BLaER1 treated with 17β-estradiol and CSF1 and Interleukin-3, amounts not matched to agents 10 nM and 100 nM (cell line): ENCODE data around the gene NR1H4.

Source experiments
- H3K27ac ChIP-seq, 11 experiments: shearing (Covaris generic); formaldehyde crosslinking; 2 replicates each; pipeline ENCODE4 v1.8.1; 2022
- H3K27me3 ChIP-seq, 11 experiments: shearing (Covaris generic); formaldehyde crosslinking; 2 replicates each; pipeline ENCODE4 v1.8.1; 2022
- H3K36me3 ChIP-seq, 11 experiments: shearing (Covaris generic); formaldehyde crosslinking; 2 replicates each; pipeline ENCODE4 v1.8.1; 2022
- H3K4me1 ChIP-seq, 10 experiments: shearing (Covaris generic); formaldehyde crosslinking; 2 replicates each; pipeline ENCODE4 v1.8.1; 2022
- H3K4me2 ChIP-seq, 11 experiments: shearing (Covaris generic); formaldehyde crosslinking; 2 replicates each; pipeline ENCODE4 v1.8.1; 2022
- H3K4me3 ChIP-seq, 10 experiments: shearing (Covaris generic); formaldehyde crosslinking; 2 replicates each; pipeline ENCODE4 v1.8.1; 2022
- H3K9ac ChIP-seq, 11 experiments: shearing (Covaris generic); formaldehyde crosslinking; 2 replicates each; pipeline ENCODE4 v1.8.1; 2022
- H3K9me3 ChIP-seq, 11 experiments: shearing (Covaris generic); formaldehyde crosslinking; replicated peaks in 1 of 11; 2 replicates each; pipeline ENCODE4 v1.8.1; 2022
- H4K20me1 ChIP-seq, 11 experiments: shearing (Covaris generic); formaldehyde crosslinking; 2 replicates each; pipeline ENCODE4 v1.8.1; 2022
- Cebpa-rat ChIP-seq, 11 experiments: shearing (Covaris generic); IDR thresholded peaks; 2 replicates each; pipeline ENCODE4 v1.8.1; 2022

The NR1H4 gene

GRCh38 chr12:100566887-100567637, 93.4 kb downstream of the NR1H4 start:
- TF ChIP-seq Cebpa-rat (IDR thresholded peaks at IDR 0.05): no peak
- Histone ChIP-seq H3K4me2 (peak overlapping the region in 6 of 11 experiments; percentile 7 to 89 (median 40); a peak in 8 of 22 replicates), H3K36me3 (no peaks in the 10 kb centered on the region), H4K20me1 (no peaks in the 10 kb centered on the region), H3K9ac (peak overlapping the region in 2 of 11 experiments; percentile 20 to 25; a peak in 2 of 22 replicates), H3K4me3 (no peak overlapping the region), H3K4me1 (peaks cover 0 to 56% (median 11%) of the 10 kb centered on the region in 10 experiments; a peak in 15 of 20 replicates), H3K27me3 (no peaks in the 10 kb centered on the region), H3K9me3 (no peaks in the 10 kb centered on the region), H3K27ac (peak overlapping the region in 3 of 11 experiments; percentile 55 to 71 (median 57); a peak in 6 of 22 replicates)

- H3K4me1 ChIP-seq: peaks cover 0 to 58% (median 11%) of the 10 kb centered on the region in 10 experiments; a peak in 15 of 20 replicates
- peak overlapping the region in 2 of 11 experiments; percentile 20; a peak in 3 of 22 replicates for H3K9ac ChIP-seq
- no peaks in the 10 kb centered on the region for H3K27me3 ChIP-seq
- H3K9me3 ChIP-seq: peaks cover 0 to 1% (median under 1%) of the 10 kb centered on the region in 11 experiments; a peak in 11 of 22 replicates
- H4K20me1 ChIP-seq: no peaks in the 10 kb centered on the region
- H3K27ac ChIP-seq: peak overlapping the region in 3 of 11 experiments; percentile 55 to 71 (median 57); a peak in 5 of 22 replicates
- TF ChIP-seq Cebpa-rat (IDR thresholded peaks at IDR 0.05): no peak
- no peak overlapping the region for H3K4me3 ChIP-seq
- peak overlapping the region in 4 of 11 experiments; percentile 20 to 89 (median 73); a peak in 7 of 22 replicates for H3K4me2 ChIP-seq
- H3K36me3 ChIP-seq: no peaks in the 10 kb centered on the region
Observed at GRCh38 chr12:100567945-100568344, 94.3 kb downstream of the NR1H4 start.

- H3K4me1 ChIP-seq: peaks cover 9 to 46% (median 12%) of the 10 kb centered on the region in 10 experiments; a peak in 17 of 20 replicates
- H4K20me1 ChIP-seq: no peaks in the 10 kb centered on the region
- no peak overlapping the region for H3K9ac ChIP-seq
- no peak overlapping the region for H3K27ac ChIP-seq
- no peaks in the 10 kb centered on the region for H3K36me3 ChIP-seq
- peaks cover 13 to 19% (median 15%) of the 10 kb centered on the region in 11 experiments for H3K9me3 ChIP-seq
- no peak overlapping the region for H3K4me3 ChIP-seq
- no peak for TF ChIP-seq Cebpa-rat (IDR thresholded peaks at IDR 0.05)
- H3K4me2 ChIP-seq: no peak overlapping the region
- no peaks in the 10 kb centered on the region for H3K27me3 ChIP-seq
Observed at GRCh38 chr12:100572184-100572583, 98.5 kb downstream of the NR1H4 start.

GRCh38 chr12:100573292-100574186, 99.9 kb downstream of the NR1H4 start, which contains the start of gene GAS2L3:
TSS of gene GAS2L3 (plus strand) at chr12:100573684. CDS start at chr12:100594905, 21,221 bp downstream.
- H3K4me1 ChIP-seq: peaks cover 3 to 46% (median 10%) of the 10 kb centered on the region in 10 experiments; a peak in 14 of 20 replicates
- H3K4me2 ChIP-seq: peak within 1 kb of the TSS; percentile 61 to 88 (median 78)
- H3K9ac ChIP-seq: peak within 1 kb of the TSS; percentile 67 to 90 (median 78)
- no peaks in the 10 kb centered on the region for H3K27me3 ChIP-seq
- no peak for TF ChIP-seq Cebpa-rat (IDR thresholded peaks at IDR 0.05)
- no peaks in the 10 kb centered on the region for H3K36me3 ChIP-seq
- peaks cover 13 to 19% (median 15%) of the 10 kb centered on the region in 11 experiments for H3K9me3 ChIP-seq
- peak within 1 kb of the TSS; percentile 52 to 86 (median 68); a peak in 20 of 22 replicates for H3K27ac ChIP-seq
- H4K20me1 ChIP-seq: no peaks in the 10 kb centered on the region
- H3K4me3 ChIP-seq: peak within 1 kb of the TSS; percentile 61 to 76 (median 70)

GRCh38 chr12:100574187-100575074, 100.8 kb downstream of the NR1H4 start:
- no peak for TF ChIP-seq Cebpa-rat (IDR thresholded peaks at IDR 0.05)
- Histone ChIP-seq H4K20me1 (no peaks in the 10 kb centered on the region), H3K36me3 (no peaks in the 10 kb centered on the region), H3K27ac (peak overlapping the region in 9 of 11 experiments; percentile 54 to 86 (median 68); a peak in 16 of 22 replicates), H3K4me1 (peaks cover 3 to 51% (median 10%) of the 10 kb centered on the region in 10 experiments; a peak in 15 of 20 replicates), H3K4me2 (peak overlapping the region; percentile 61 to 88 (median 78)), H3K27me3 (no peaks in the 10 kb centered on the region), H3K9me3 (peaks cover 13 to 20% (median 15%) of the 10 kb centered on the region in 11 experiments), H3K4me3 (peak overlapping the region; percentile 61 to 76 (median 70)), H3K9ac (peak overlapping the region; percentile 67 to 90 (median 78); a peak in 21 of 22 replicates)

- H3K9ac ChIP-seq: peak overlapping the region in 2 of 11 experiments; percentile 26 to 38; a peak in 2 of 22 replicates
- no peak for TF ChIP-seq Cebpa-rat (IDR thresholded peaks at IDR 0.05)
- H3K4me1 ChIP-seq: peaks cover 3 to 57% (median 10%) of the 10 kb centered on the region in 10 experiments; a peak in 15 of 20 replicates
- peak overlapping the region in 4 of 11 experiments; percentile 11 to 79 (median 46); a peak in 6 of 22 replicates for H3K27ac ChIP-seq
- H4K20me1 ChIP-seq: no peaks in the 10 kb centered on the region
- H3K27me3 ChIP-seq: no peaks in the 10 kb centered on the region
- H3K4me2 ChIP-seq: peak overlapping the region in 2 of 11 experiments; percentile 61 to 72; a peak in 5 of 22 replicates
- no peak overlapping the region for H3K4me3 ChIP-seq
- peaks cover 13 to 20% (median 15%) of the 10 kb centered on the region in 11 experiments for H3K9me3 ChIP-seq
- no peaks in the 10 kb centered on the region for H3K36me3 ChIP-seq
Observed at GRCh38 chr12:100576331-100577036, 102.8 kb downstream of the NR1H4 start.

- peaks cover 0 to 14% (median 0%) of the 10 kb centered on the region in 11 experiments; a peak in 2 of 22 replicates for H3K36me3 ChIP-seq
- no peaks in the 10 kb centered on the region for H4K20me1 ChIP-seq
- no peak for TF ChIP-seq Cebpa-rat (IDR thresholded peaks at IDR 0.05)
- no peak overlapping the region for H3K4me3 ChIP-seq
- no peaks in the 10 kb centered on the region for H3K27me3 ChIP-seq
- peaks cover 0 to 63% (median 10%) of the 10 kb centered on the region in 10 experiments; a peak in 14 of 20 replicates for H3K4me1 ChIP-seq
- H3K9ac ChIP-seq: no peak overlapping the region
- H3K9me3 ChIP-seq: peaks cover 19 to 28% (median 23%) of the 10 kb centered on the region in 11 experiments
- peak overlapping the region in 2 of 11 experiments; percentile 54 to 69; a peak in 3 of 22 replicates for H3K4me2 ChIP-seq
- no peak overlapping the region for H3K27ac ChIP-seq
Observed at GRCh38 chr12:100578923-100579322, 105.3 kb downstream of the NR1H4 start.
